Rectal smooth muscle tissue (tissue), 1 donor: ENCODE data around the gene PHLDA1.

Experiments used
- H3K27ac ChIP-seq: one replicate; pipeline ENCODE4 v1.7.0; 2013; ENCODE audit warnings: low read depth, low read length, inconsistent platforms
- H3K27me3 ChIP-seq: one replicate; pipeline ENCODE4 v1.7.0; 2013; ENCODE audit warnings: low read length; ENCODE audit not compliant: control insufficient read depth, insufficient read depth
- H3K36me3 ChIP-seq: one replicate; pipeline ENCODE4 v1.7.0; 2013; ENCODE audit warnings: low read length; ENCODE audit not compliant: control insufficient read depth, insufficient read depth
- H3K4me1 ChIP-seq: one replicate; pipeline ENCODE4 v1.7.0; 2013; ENCODE audit warnings: low read length; ENCODE audit not compliant: control insufficient read depth, insufficient read depth
- H3K4me3 ChIP-seq: one replicate; pipeline ENCODE4 v1.7.0; 2013; ENCODE audit warnings: low read length
- H3K9ac ChIP-seq: one replicate; pipeline ENCODE4 v1.7.0; 2013; ENCODE audit warnings: low read length

The PHLDA1 gene

DNA sequence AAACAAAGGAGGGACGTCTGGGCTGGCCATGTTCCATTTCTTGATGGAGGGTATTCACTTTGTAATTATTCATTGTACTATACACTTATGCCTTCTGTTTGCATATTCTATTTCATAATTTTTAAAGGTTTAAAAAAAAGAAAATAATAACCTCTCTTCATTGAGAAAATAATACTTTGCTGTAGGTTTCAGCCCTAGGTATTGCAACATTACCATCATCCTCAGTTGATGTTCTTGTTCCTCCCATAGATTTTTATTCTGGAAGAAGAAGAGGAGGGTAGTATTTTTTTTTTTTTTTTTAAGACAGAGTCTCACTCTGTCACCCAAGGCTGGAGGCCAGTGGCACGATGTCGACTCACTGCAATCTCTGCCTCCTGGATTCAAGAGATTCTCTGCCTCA is 54.7 kb downstream of the PHLDA1 start:
- no peak overlapping the region for H3K9ac ChIP-seq
- H3K27me3 ChIP-seq, result no peaks in the 10 kb centered on the region
- H3K27ac ChIP-seq, result no peak overlapping the region
- H3K4me1 ChIP-seq, result no peaks in the 10 kb centered on the region
- H3K4me3 ChIP-seq, result no peak overlapping the region
- no peaks in the 10 kb centered on the region for H3K36me3 ChIP-seq

- Histone ChIP-seq H3K27me3 (no peaks in the 10 kb centered on the region), H3K27ac (no peak overlapping the region), H3K9ac (no peak overlapping the region), H3K4me1 (no peaks in the 10 kb centered on the region), H3K36me3 (no peaks in the 10 kb centered on the region), H3K4me3 (no peak overlapping the region)
Measured at GRCh38 chr12:75976113-75976512, 55.5 kb downstream of the PHLDA1 start.

GRCh38 chr12:75975702-75976101 is 55.9 kb downstream of the PHLDA1 start:
- Histone ChIP-seq H3K4me3 (no peak overlapping the region), H3K27ac (no peak overlapping the region), H3K4me1 (no peaks in the 10 kb centered on the region), H3K9ac (no peak overlapping the region), H3K36me3 (no peaks in the 10 kb centered on the region), H3K27me3 (no peaks in the 10 kb centered on the region)
